Measurements from ENCODE around the gene AFAP1.

Gene AFAP1

DNA sequence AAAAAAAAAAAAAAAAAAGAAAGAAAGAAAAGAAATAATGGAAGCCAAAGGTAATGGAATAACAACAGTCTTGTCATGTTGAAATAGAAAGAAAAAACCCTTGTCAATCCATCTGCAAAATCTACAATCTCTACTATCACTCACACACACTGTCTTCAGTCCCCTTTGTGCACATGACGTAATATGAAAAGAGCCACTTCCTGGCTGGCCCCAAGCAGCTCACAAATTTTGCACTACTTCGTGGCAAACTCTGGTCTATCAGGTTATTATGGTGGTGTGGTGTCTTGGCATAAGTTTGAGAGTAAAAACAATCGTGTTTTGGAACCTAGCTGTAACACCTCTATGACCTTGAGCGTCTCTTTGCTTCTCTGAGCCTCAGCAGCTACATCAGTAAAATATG is 8.3 kb upstream of the AFAP1 start:
- TF ChIP-seq, protein P1, sequence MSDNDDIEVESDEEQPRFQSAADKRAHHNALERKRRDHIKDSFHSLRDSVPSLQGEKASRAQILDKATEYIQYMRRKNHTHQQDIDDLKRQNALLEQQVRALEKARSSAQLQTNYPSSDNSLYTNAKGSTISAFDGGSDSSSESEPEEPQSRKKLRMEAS (IDR thresholded peaks at IDR 0.05): no peak
- TF ChIP-seq TCF12 (IDR thresholded peaks at IDR 0.05; ENCODE audit: low read depth) (no peak), YY1 (IDR thresholded peaks at IDR 0.05; ENCODE audit: low read depth) (no peak), FOXM1 (IDR thresholded peaks at IDR 0.05; ENCODE audit: borderline replicate concordance, low read depth) (no peak), RAD21 (IDR thresholded peaks at IDR 0.05; ENCODE audit: low read depth) (no peak), USF1 (IDR thresholded peaks at IDR 0.05) (no peak), NFIC (IDR thresholded peaks at IDR 0.05) (no peak), TEAD4 (IDR thresholded peaks at IDR 0.05) (no peak), CEBPB (IDR thresholded peaks at IDR 0.05) (no peak), ZBTB7A (IDR thresholded peaks at IDR 0.05; ENCODE audit: low read depth) (no peak), EGR1 (IDR thresholded peaks at IDR 0.05) (no peak), EP300 (IDR thresholded peaks at IDR 0.05; ENCODE audit: borderline replicate concordance) (no peak), CREB1 (IDR thresholded peaks at IDR 0.05; ENCODE audit: low read depth) (no peak), TAF1 (IDR thresholded peaks at IDR 0.05; ENCODE audit: low read depth) (no peak)
- TF ChIP-seq, protein P2, sequence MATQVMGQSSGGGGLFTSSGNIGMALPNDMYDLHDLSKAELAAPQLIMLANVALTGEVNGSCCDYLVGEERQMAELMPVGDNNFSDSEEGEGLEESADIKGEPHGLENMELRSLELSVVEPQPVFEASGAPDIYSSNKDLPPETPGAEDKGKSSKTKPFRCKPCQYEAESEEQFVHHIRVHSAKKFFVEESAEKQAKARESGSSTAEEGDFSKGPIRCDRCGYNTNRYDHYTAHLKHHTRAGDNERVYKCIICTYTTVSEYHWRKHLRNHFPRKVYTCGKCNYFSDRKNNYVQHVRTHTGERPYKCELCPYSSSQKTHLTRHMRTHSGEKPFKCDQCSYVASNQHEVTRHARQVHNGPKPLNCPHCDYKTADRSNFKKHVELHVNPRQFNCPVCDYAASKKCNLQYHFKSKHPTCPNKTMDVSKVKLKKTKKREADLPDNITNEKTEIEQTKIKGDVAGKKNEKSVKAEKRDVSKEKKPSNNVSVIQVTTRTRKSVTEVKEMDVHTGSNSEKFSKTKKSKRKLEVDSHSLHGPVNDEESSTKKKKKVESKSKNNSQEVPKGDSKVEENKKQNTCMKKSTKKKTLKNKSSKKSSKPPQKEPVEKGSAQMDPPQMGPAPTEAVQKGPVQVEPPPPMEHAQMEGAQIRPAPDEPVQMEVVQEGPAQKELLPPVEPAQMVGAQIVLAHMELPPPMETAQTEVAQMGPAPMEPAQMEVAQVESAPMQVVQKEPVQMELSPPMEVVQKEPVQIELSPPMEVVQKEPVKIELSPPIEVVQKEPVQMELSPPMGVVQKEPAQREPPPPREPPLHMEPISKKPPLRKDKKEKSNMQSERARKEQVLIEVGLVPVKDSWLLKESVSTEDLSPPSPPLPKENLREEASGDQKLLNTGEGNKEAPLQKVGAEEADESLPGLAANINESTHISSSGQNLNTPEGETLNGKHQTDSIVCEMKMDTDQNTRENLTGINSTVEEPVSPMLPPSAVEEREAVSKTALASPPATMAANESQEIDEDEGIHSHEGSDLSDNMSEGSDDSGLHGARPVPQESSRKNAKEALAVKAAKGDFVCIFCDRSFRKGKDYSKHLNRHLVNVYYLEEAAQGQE (IDR thresholded peaks at IDR 0.05; ENCODE audit: low read depth): no peak

DNA sequence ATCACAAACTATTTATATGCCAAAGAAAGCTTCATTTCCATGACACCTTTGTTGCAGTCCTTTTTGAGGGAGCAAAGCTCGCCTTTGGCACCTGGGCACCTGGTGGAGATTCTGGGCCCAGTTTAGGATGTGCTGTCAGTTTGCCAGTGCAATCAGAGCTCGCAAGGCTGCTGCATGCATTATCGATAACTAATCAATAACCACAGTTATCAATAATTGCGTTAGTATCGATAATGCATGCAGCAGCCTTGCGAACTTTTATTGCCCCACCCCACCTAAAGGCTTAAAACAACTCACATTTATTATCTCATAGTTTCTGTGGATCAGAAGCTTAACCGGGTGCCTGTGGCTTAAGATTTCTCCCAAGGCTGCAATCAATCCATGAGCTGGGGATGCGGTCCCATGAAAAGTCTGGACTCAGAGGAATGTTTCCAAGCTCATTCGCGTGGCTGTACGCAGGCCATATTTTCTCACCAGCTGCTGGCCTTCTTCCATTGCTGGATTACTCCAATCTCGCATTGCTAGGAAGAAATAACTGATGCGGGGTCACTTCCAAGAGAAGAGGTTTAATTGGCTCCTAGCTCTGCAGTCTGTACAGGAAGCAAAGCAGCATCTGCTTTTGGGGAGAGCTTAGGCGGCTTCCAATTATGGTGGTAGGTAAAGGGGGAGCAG is 6.2 kb upstream of the AFAP1 start:
- no peak for TF ChIP-seq CREB1 (IDR thresholded peaks at IDR 0.05; ENCODE audit: low read depth)
- TF ChIP-seq RAD21 (IDR thresholded peaks at IDR 0.05; ENCODE audit: low read depth): no peak
- no peak for TF ChIP-seq YY1 (IDR thresholded peaks at IDR 0.05; ENCODE audit: low read depth)
- TF ChIP-seq TCF12 (IDR thresholded peaks at IDR 0.05; ENCODE audit: low read depth): no peak
- no peak for TF ChIP-seq EGR1 (IDR thresholded peaks at IDR 0.05)
- TF ChIP-seq TAF1 (IDR thresholded peaks at IDR 0.05; ENCODE audit: low read depth): no peak

DNA sequence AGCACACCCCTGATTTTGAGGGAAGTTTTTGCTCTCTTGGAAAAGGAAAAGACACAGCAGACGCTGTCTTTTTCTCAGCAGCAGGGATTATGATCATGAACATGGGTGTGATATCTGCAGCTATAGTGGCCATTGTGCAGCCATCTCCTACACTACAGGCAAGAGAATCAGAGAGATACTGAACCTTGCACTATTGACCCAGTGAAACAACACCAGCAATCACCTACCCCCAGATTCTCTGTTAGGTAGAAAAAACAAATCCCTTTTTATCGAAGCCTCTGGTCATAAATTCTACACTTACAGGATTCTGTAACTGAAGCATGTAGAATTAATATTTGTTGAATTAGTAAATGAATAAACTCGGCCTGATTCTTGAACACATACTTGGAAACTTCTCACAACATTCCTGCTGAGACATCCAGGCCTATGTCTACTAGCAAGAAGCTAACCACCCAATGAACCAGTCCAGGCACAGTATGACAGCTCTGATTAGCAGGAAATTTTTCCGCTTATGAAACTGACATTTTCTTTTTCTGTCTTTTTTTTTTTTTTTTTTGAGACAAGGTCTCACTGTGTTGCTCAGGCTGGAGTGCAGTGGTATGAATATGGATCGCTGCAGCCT is 5.0 kb upstream of the AFAP1 start:
- TF ChIP-seq TEAD4 (IDR thresholded peaks at IDR 0.05) (no peak), ZBTB7A (IDR thresholded peaks at IDR 0.05; ENCODE audit: low read depth) (no peak), EGR1 (IDR thresholded peaks at IDR 0.05) (no peak), TAF1 (IDR thresholded peaks at IDR 0.05; ENCODE audit: low read depth) (no peak), FOXM1 (IDR thresholded peaks at IDR 0.05; ENCODE audit: borderline replicate concordance, low read depth) (no peak), EP300 (IDR thresholded peaks at IDR 0.05; ENCODE audit: borderline replicate concordance) (no peak), CEBPB (IDR thresholded peaks at IDR 0.05) (no peak), YY1 (IDR thresholded peaks at IDR 0.05; ENCODE audit: low read depth) (no peak), CREB1 (IDR thresholded peaks at IDR 0.05; ENCODE audit: low read depth) (no peak), USF1 (IDR thresholded peaks at IDR 0.05) (no peak), RAD21 (IDR thresholded peaks at IDR 0.05; ENCODE audit: low read depth) (no peak), TCF12 (IDR thresholded peaks at IDR 0.05; ENCODE audit: low read depth) (no peak), NFIC (IDR thresholded peaks at IDR 0.05) (no peak)
- TF ChIP-seq, protein P1 (IDR thresholded peaks at IDR 0.05): no peak
- TF ChIP-seq, protein P2 (IDR thresholded peaks at IDR 0.05; ENCODE audit: low read depth): no peak

GRCh38 chr4:7943211-7943610 is 3.5 kb upstream of the AFAP1 start:
- TF ChIP-seq ZBTB7A (IDR thresholded peaks at IDR 0.05; ENCODE audit: low read depth): no peak
- no peak for TF ChIP-seq NFIC (IDR thresholded peaks at IDR 0.05)
- no peak for TF ChIP-seq CEBPB (IDR thresholded peaks at IDR 0.05)
- no peak for TF ChIP-seq TEAD4 (IDR thresholded peaks at IDR 0.05)
- TF ChIP-seq TCF12 (IDR thresholded peaks at IDR 0.05; ENCODE audit: low read depth): no peak

GRCh38 chr4:7941965-7942496 is 2.4 kb upstream of the AFAP1 start:
- TF ChIP-seq EP300 (IDR thresholded peaks at IDR 0.05; ENCODE audit: borderline replicate concordance) (no peak), YY1 (IDR thresholded peaks at IDR 0.05; ENCODE audit: low read depth) (no peak), ZBTB7A (IDR thresholded peaks at IDR 0.05; ENCODE audit: low read depth) (no peak), USF1 (IDR thresholded peaks at IDR 0.05) (no peak), FOXM1 (IDR thresholded peaks at IDR 0.05; ENCODE audit: borderline replicate concordance, low read depth) (no peak)
- TF ChIP-seq, protein P1 (IDR thresholded peaks at IDR 0.05): no peak
